Transverse colon (tissue), 4 donors: ENCODE measurements around the gene PPP1R3D. TPM values are rescaled to one million over a fixed set of nuclear protein-coding genes. Genes with fewer than 3 reads are reported as not detected.

Source experiments
- DNase-seq: peaks from one replicate; pipeline ENCODE4 v3.0.0-alpha.2; 2019
- H3K27ac ChIP-seq, 4 donors: fragments of 200-600 bp; sonication (generic); 2 replicates each; pipeline ENCODE4 v1.5.1; 2016 to 2018; ENCODE audit warnings: inconsistent platforms in 4 of 4
- H3K27me3 ChIP-seq: fragments of 200-600 bp; sonication (generic); 2 replicates; pipeline ENCODE4 v1.5.1; 2017; ENCODE audit warnings: inconsistent platforms
- H3K36me3 ChIP-seq, 4 donors: fragments of 200-600 bp; sonication (generic); 2 replicates each; pipeline ENCODE4 v1.5.1; 2017 to 2019; ENCODE audit warnings: inconsistent platforms in 4 of 4
- H3K4me1 ChIP-seq, 4 donors: fragments of 200-600 bp; sonication (generic); 2 replicates each; pipeline ENCODE4 v1.5.1; 2017 to 2020; ENCODE audit warnings: inconsistent platforms in 4 of 4
- H3K4me3 ChIP-seq, 4 donors: fragments of 200-600 bp; sonication (generic); 1 replicate in 1 of 4; 2 replicates in 3 of 4; pipeline versions ENCODE4 v1.5.1 to v1.6.1; 2017 to 2019; ENCODE audit warnings: inconsistent platforms in 4 of 4
- H3K9me3 ChIP-seq, 2 donors: fragments of 200-600 bp; sonication (generic); 2 replicates each; pipeline ENCODE4 v1.5.1; 2017 to 2019; ENCODE audit warnings: inconsistent platforms in 2 of 2
- CTCF ChIP-seq, 5 experiments: fragments of 200-600 bp in 3 of 5; fragments of 450-650 bp in 2 of 5; sonication (generic) in 3 of 5; IDR thresholded peaks; 1 replicate in 2 of 5; 2 replicates in 3 of 5; pipeline ENCODE4 v1.5.1; 2016 to 2017; ENCODE audit warnings: antibody characterized with exemption in 5 of 5, inconsistent platforms in 3 of 5, mild to moderate bottlenecking in 2 of 5, moderate library complexity in 1 of 5
- EP300 ChIP-seq: sonication (generic); formaldehyde crosslinking; IDR thresholded peaks from one replicate; pipeline ENCODE4 v1.6.1; 2017; ENCODE audit warnings: antibody characterized with exemption, low read depth
- POLR2A ChIP-seq: fragments of 450-650 bp; IDR thresholded peaks from one replicate; pipeline ENCODE4 v1.6.1; 2016; ENCODE audit warnings: antibody characterized with exemption, mild to moderate bottlenecking, moderate library complexity
- POLR2AphosphoS5 ChIP-seq, 3 donors: sonication (generic); formaldehyde crosslinking; IDR thresholded peaks; one replicate each; pipeline ENCODE4 v1.6.1; 2016; ENCODE audit warnings: antibody characterized with exemption in 3 of 3
- WGBS, 2 donors: methylation state at CpG; one replicate each; pipeline ENCODE4 v1.1.5; 2018; ENCODE audit warnings: low coverage in 1 of 2; 5-methylcytosine and 5-hydroxymethylcytosine counted together
- in situ Hi-C, 4 donors: fragments of 200-750 bp; cut with MboI; loops; one replicate each; pipeline versions ENCODE4 v1.15.0 to v1.15.1; 2017; ENCODE audit warnings: low sequenced_read_pairs in 3 of 4, low pct_ligation_motif_present in 1 of 4, low pct_unique_long_range_greater_than_20kb in 1 of 4
- intact Hi-C: fragments of 100-400 bp; cut with DNase I; formaldehyde crosslinking; loops from one replicate; pipeline ENCODE4 v1.15.1; 2023; ENCODE audit warnings: low total_unique reads
- total RNA-seq, 4 donors: library from RNA; depleted of rRNA; stranded (reverse); fragments of >200 nt; gene quantifications; one replicate each; pipeline ENCODE4 v1.1.0, GENCODE V29; 2016

The PPP1R3D gene
- total RNA-seq, 4 donors from 2014 or later, result 6.0 to 17.6 (median 12.2) TPM

GRCh38 chr20:59954718-59955117, 14.6 kb upstream of the PPP1R3D start:
- Histone ChIP-seq H3K4me3 (no peak overlapping the region), H3K27ac (no peak overlapping the region), H3K36me3 (peaks cover 0 to 6% (median 0%) of the 10 kb centered on the region in 4 donors), H3K27me3 (peaks cover 4% of the 10 kb centered on the region), H3K9me3 (no peaks in the 10 kb centered on the region), H3K4me1 (peaks cover 0 to 4% (median 0%) of the 10 kb centered on the region in 4 donors)
- 88% methylated on average over 4 of the region's 4 CpGs; no CpG with 5 or more reads in 1 of the 2 donors for WGBS, 2 donors
- no peak for DNase-seq
- intact Hi-C loops, result no loop called here
- no peak for TF ChIP-seq CTCF (IDR thresholded peaks at IDR 0.05)
- TF ChIP-seq POLR2A, result no peak
- no peak for TF ChIP-seq POLR2AphosphoS5 (IDR thresholded peaks at IDR 0.05)
- TF ChIP-seq EP300, result no peak
- in situ Hi-C loops, result loop anchor here in 1 of 4 donors (10.0 kb wide), 1 partner anchor 80 kb away; no protein-coding TSS in a partner anchor

- H3K27me3 ChIP-seq, result no peaks in the 10 kb centered on the region
- in situ Hi-C loops (loop anchor here in 1 of 4 donors (10.0 kb wide), 1 partner anchor 85 kb away; no protein-coding TSS in a partner anchor), intact Hi-C loops (no loop called here)
- 91 to 96% methylated on average over 6 of the region's 6 CpGs for WGBS, 2 donors
- no peak for DNase-seq
- no peak for TF ChIP-seq CTCF (IDR thresholded peaks at IDR 0.05)
- TF ChIP-seq POLR2A, result no peak
- no peak for TF ChIP-seq POLR2AphosphoS5 (IDR thresholded peaks at IDR 0.05)
- no peak for TF ChIP-seq EP300
- H3K27ac ChIP-seq, result no peak overlapping the region
- no peak overlapping the region for H3K4me3 ChIP-seq
- H3K36me3 ChIP-seq, result peaks cover 0 to 7% (median 0%) of the 10 kb centered on the region in 4 donors
- peaks cover 0 to 6% (median 0%) of the 10 kb centered on the region in 4 donors for H3K4me1 ChIP-seq
- H3K9me3 ChIP-seq, result no peaks in the 10 kb centered on the region
Observed at GRCh38 chr20:59949911-59950310, 9.8 kb upstream of the PPP1R3D start.

GRCh38 chr20:59948828-59949720, 9.0 kb upstream of the PPP1R3D start:
- WGBS, 2 donors, result 37 to 41% methylated on average over 7 of the region's 7 CpGs
- TF ChIP-seq POLR2A, result no peak
- TF ChIP-seq CTCF (IDR thresholded peaks at IDR 0.05), result peak; percentile 45 to 63 (median 57)
- no peak for TF ChIP-seq POLR2AphosphoS5 (IDR thresholded peaks at IDR 0.05)
- no peak for TF ChIP-seq EP300
- Histone ChIP-seq H3K27me3 (no peaks in the 10 kb centered on the region), H3K27ac (no peak overlapping the region), H3K36me3 (peaks cover 0 to 15% (median 2%) of the 10 kb centered on the region in 4 donors), H3K4me3 (no peak overlapping the region), H3K4me1 (peaks cover 0 to 6% (median 0%) of the 10 kb centered on the region in 4 donors), H3K9me3 (no peaks in the 10 kb centered on the region)
- no peak for DNase-seq
- in situ Hi-C loops (no loop called here), intact Hi-C loops (no loop called here)

- 17 to 57% methylated on average over 1 of the region's 1 CpG for WGBS, 2 donors
- intact Hi-C loops, result no loop called here
- no peaks in the 10 kb centered on the region for H3K9me3 ChIP-seq
- in situ Hi-C loops, result no loop called here
- H3K4me1 ChIP-seq, result peaks cover 0 to 6% (median 0%) of the 10 kb centered on the region in 4 donors
- TF ChIP-seq POLR2AphosphoS5 (IDR thresholded peaks at IDR 0.05) (no peak), CTCF (IDR thresholded peaks at IDR 0.05) (no peak), POLR2A (no peak), EP300 (no peak)
- H3K4me3 ChIP-seq, result no peak overlapping the region
- no peak overlapping the region for H3K27ac ChIP-seq
- DNase-seq, result no peak
- H3K36me3 ChIP-seq, result peaks cover 0 to 23% (median 6%) of the 10 kb centered on the region in 4 donors
- no peaks in the 10 kb centered on the region for H3K27me3 ChIP-seq
Observed at GRCh38 chr20:59948212-59948611, 8.1 kb upstream of the PPP1R3D start.
